PFSK-1 (cell line): ENCODE results near the gene RBM20.

Experiments used
- FOXP2 ChIP-seq: optimal IDR thresholded peaks from 2 replicates; pipeline ENCODE3; 2011; ENCODE audit warnings: borderline replicate concordance, control low read depth, inconsistent platforms; ENCODE audit not compliant: insufficient read depth; ENCODE audit errors: extremely low read length, extremely low read depth
- POLR2AphosphoS5 ChIP-seq: IDR thresholded peaks from 2 replicates; pipeline ENCODE4 v1.6.1; 2012; ENCODE audit warnings: low read depth, mild to moderate bottlenecking, control low read depth, low read length, moderate library complexity
- SIN3A ChIP-seq: IDR thresholded peaks from 2 replicates; pipeline ENCODE4 v1.6.1; 2012; ENCODE audit warnings: mild to moderate bottlenecking, low read length, moderate library complexity, borderline replicate concordance; ENCODE audit not compliant: insufficient read depth
- TAF1 ChIP-seq: IDR thresholded peaks from 2 replicates; pipeline ENCODE4 v1.6.1; 2012; ENCODE audit warnings: low read length, control low read depth, borderline replicate concordance; ENCODE audit not compliant: insufficient read depth
- TF ChIP-seq, protein P1 (sequence below), 2 experiments: IDR thresholded peaks; 2 replicates each; pipeline versions ENCODE4 v1.6.1 to v1.8.0; 2011 to 2012; ENCODE audit warnings: low read depth in 2 of 2, low read length in 2 of 2, control low read depth in 1 of 2, inconsistent platforms in 1 of 2, mild to moderate bottlenecking in 1 of 2, moderate library complexity in 1 of 2; ENCODE audit not compliant: insufficient read depth in 1 of 2

RBM20 gene

DNA sequence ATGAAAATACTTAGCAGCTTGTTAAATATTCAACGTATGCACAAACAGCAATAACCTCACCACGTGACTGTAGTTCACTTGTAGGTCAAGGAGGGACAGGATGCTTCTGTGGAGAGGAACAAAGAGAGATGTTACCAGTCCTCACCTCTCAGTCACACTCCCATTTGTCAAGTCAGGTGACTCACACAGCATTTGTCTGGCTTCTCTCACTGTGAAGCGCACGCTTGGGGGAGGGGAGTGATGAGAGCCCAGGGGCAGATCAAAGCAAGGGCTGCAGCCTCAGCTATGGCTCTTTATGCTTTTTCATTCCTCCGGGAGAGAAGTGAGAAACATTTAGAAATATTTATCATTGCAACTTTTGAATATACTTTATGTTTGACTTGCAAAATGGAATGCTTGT lies 2.9 kb upstream of the RBM20 start:
- TF ChIP-seq FOXP2: no peak
- TF ChIP-seq, protein P1, sequence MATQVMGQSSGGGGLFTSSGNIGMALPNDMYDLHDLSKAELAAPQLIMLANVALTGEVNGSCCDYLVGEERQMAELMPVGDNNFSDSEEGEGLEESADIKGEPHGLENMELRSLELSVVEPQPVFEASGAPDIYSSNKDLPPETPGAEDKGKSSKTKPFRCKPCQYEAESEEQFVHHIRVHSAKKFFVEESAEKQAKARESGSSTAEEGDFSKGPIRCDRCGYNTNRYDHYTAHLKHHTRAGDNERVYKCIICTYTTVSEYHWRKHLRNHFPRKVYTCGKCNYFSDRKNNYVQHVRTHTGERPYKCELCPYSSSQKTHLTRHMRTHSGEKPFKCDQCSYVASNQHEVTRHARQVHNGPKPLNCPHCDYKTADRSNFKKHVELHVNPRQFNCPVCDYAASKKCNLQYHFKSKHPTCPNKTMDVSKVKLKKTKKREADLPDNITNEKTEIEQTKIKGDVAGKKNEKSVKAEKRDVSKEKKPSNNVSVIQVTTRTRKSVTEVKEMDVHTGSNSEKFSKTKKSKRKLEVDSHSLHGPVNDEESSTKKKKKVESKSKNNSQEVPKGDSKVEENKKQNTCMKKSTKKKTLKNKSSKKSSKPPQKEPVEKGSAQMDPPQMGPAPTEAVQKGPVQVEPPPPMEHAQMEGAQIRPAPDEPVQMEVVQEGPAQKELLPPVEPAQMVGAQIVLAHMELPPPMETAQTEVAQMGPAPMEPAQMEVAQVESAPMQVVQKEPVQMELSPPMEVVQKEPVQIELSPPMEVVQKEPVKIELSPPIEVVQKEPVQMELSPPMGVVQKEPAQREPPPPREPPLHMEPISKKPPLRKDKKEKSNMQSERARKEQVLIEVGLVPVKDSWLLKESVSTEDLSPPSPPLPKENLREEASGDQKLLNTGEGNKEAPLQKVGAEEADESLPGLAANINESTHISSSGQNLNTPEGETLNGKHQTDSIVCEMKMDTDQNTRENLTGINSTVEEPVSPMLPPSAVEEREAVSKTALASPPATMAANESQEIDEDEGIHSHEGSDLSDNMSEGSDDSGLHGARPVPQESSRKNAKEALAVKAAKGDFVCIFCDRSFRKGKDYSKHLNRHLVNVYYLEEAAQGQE (IDR thresholded peaks at IDR 0.05; ENCODE audit: insufficient read depth in 1 of 2, low read depth in 2 of 2, low read length in 2 of 2): 0 out of 4 replicates have a peak, but pooled peaks of 1 of the 2 experiments have one; percentile 10
- no peak for TF ChIP-seq SIN3A

GRCh38 chr10:110642204-110643034 lies 1.7 kb upstream of the RBM20 start:
- TF ChIP-seq POLR2AphosphoS5 (no peak), SIN3A (no peak), FOXP2 (no peak), TAF1 (no peak)
- TF ChIP-seq, protein P1 (IDR thresholded peaks at IDR 0.05; ENCODE audit: insufficient read depth in 1 of 2, low read depth in 2 of 2, low read length in 2 of 2): no peak

DNA sequence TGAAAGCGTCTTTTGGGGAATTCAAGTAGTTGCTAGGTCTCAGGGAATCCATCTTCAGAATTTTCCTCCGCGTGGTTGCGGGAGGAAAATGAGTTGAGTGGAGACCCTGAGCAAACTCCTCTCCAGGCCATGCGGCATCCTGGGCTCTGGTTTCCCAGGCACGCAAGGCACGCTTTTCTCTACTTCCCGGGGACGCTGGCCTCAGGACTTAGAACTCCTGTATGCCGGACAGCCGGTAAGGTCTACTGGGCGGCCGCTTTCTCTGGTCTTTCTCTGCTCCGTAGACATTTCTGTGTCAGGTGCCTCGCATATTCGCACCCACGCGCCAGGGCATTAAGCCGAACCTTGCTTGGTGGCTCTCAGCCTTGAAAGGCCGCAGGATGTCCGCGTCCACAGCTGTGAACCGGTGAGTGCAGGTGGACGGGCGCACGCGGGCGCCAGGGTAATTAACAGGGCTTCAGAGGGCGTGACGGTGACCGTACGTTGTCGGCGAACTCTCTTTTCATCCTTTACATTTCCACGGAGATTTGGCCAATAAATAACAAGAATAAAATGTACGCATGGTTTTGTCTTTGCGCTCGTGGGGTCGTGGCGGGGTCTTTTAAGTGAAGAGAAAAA lies 992 bp upstream of the RBM20 start:
- TF ChIP-seq FOXP2 (no peak), TAF1 (no peak), SIN3A (no peak), POLR2AphosphoS5 (no peak)
- TF ChIP-seq, protein P1 (IDR thresholded peaks at IDR 0.05; ENCODE audit: insufficient read depth in 1 of 2, low read depth in 2 of 2, low read length in 2 of 2): no peak

DNA sequence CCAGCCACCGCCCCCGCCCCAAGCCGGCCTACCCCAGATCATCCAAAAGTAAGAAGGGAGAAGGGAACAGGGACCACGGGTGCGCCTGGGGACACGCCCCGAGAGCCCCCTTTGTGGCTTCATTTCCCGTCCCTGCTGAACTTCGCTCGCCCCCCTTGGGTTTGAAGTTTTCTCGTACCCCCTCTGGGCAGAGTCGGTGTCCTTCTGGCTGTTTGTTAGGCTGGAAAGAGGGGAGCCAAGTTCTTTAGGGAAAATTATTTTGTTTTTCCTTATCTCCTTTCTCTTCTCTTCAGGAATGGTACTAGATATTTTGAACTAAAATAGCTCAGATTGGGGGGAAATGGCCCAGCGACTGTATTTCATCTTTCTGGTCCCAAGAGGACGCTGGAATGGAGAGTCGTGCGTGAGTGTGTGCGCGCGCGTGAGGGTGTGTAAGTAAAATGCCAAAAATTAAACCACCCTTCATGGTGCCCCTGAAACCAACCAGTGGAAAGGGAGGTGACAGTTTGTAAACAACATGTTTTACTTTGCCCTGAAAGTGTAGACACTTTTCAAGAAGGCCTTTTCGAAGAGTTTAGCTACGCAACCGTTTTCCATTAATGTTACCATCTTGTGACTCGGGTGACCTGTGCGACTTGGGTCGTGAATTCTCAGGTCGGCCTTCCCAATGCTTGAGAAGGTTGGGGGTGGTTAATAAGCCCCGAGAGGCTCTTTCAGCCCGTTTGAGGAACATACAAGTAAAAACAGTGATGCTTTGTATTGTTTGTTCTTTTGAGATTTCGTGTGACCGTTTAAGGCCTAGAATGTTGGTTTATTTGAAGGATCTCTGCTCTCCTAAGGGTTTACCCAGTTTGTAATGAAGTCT lies 694 bp downstream of the RBM20 start:
- TF ChIP-seq SIN3A (no peak), FOXP2 (no peak)
- TF ChIP-seq, protein P1 (IDR thresholded peaks at IDR 0.05; ENCODE audit: insufficient read depth in 1 of 2, low read depth in 2 of 2, low read length in 2 of 2): no peak
